GM19351 (cell line): ENCODE data around the gene TMEM72.

Experiments
- ATAC-seq: cut with Tn5 transposase; IDR thresholded peaks from one replicate; pipeline ENCODE4 v1.9.1; 2021; ENCODE audit warnings: mild to moderate bottlenecking, moderate library complexity; ENCODE audit not compliant: unreplicated experiment

TMEM72 gene

GRCh38 chr10:44977287-44978212, 66.4 kb downstream of the TMEM72 start:
- no peak for ATAC-seq

DNA sequence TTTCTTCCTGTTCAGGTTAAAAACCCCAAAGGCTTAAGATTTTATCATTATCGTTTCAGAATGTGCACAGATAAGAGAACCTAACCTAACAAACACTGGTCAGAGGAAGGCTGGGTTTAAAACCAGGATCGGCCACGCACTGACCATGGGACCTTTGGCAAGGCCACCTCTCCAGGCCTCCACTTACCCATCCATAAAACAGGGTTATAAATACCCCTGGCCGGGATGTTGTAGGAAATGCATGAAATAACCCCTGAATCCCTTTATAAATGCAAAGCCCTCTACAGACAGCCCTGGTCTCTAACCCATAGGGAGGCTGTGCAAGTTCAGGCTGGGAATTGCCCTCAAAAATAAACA, 67.1 kb downstream of the TMEM72 start:
- ATAC-seq, result no peak

DNA sequence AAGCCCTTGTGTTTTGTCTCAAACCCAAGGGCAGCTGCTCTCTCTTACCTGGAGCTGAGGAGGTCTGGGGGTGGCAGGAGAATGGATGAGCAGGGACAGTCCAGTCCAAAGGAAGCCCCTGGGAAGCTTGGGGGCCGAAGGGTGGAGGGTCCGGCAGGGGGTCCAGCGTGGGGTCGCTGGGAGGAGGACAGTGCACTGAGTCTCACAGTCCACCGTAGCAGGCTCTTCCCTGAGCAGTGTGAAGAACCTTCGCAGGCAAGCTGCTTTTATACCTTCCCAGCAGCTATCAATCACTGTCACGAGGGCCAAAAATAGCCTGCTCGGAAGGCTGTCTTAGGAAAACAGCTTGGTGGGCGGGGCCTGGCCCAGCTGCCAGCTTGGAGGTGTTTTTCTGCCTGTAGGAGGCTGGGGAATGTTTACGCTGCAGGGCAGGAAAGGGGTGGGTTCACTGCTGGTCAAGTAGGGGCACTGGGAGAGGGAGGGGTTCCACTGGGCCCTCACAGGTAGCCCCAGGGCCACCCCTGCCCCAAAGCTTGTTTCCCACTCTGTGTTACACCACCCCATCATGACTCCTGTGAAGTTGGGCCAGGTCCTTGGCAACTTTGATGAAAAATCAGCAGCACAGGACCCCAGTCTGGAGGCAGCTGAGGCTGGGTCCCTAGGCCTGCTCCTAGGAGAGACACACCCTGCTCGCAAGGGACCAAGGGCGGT, 67.6 kb downstream of the TMEM72 start, which contains the start of gene DEPP1:
Gene DEPP1, minus strand, starts transcription at position 240 of the 711 bp plus-strand sequence. CDS start 779 bp downstream, outside the sequence.
- ATAC-seq, result no peak

- ATAC-seq, result no peak
Observed at GRCh38 chr10:44979281-44980191, 68.4 kb downstream of the TMEM72 start.

DNA sequence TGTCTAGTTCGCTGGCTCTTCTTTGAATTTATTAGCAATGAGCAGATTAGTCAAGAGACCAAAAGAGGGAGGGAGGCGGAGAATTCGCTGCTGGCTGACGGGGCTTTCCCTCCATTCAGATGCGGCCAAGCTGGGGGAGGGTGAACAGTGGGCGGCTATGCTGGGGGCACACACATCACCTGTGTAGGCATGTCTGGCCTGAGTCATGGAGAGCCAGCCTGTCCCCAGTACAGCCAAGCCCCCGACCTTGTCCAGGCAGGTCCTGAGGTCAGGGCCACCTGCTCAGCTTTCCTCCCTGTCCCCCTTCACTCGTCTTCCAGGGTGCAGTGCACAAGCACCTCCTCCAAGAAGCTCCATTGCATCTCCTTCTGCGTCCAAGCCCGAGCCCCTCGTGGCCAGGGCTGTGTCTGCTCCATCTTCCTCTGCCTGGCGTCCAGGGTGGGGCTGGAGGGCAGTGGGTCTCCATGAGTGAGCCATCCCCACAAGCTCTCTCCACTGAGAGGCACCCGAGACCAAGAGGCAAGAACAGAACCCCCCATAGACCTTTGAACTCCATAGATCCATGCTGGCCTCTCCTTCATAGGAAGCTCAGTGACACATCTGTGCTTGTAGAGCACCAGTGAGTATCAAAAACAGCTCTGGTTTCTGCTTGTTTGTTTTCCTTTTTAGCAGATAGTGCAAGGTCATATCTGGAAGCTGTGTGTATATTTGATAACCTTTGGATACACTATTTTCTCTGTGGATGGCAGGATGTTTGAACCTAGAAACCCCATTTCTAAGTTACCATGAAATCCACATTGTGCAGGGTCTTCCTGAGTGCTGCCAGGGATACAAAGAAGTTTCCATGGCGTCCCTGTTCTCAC, 69.4 kb downstream of the TMEM72 start:
- ATAC-seq, result no peak

DNA sequence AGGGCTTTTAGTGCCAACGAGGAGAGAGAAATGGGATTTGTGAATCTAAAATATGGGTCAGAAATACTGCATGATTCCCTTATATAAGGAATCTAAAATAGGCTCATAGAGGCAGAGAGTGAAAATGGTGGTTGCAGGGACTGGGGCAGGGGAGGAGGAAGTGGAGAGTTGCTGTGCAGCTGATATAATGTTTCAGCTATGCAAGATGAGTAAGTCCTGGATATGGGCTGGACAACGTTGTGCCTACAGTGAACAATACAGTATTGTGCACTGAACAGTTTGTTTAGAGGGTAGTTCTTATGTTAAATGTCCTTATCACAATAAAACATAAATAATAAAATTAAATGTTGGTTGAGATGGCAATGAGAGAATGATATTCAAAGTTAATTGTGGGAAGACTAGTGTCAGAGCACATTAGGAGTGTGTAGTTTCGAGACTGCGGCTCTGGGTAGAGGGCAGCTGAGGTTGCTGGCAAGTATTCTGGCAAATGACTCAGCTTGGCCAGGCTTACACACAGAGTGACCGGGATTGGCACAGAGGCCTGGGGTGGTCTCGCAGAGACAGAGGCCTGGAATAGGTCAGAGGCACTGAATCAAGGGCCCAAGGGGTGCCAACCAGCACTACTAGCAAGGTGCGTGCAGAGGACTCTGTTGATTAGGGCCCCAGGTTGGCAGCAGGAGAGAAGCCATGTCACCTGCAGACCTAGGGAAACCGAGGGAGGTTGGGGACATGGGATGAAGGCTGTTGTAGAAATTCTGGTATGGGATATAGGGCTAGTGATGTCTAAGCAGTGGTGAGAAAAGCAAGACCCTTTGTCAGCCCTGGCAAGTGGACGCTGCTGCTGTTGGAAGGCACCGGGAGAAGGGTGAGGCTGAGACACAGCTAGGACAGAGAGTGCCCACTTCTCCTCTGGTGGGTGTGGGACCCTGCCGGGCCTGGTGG, 70.3 kb downstream of the TMEM72 start:
- ATAC-seq, result peak; percentile 81

GRCh38 chr10:44982114-44982460, 71.0 kb downstream of the TMEM72 start:
- no peak for ATAC-seq

- no peak for ATAC-seq
Observed at GRCh38 chr10:44982496-44982895, 71.4 kb downstream of the TMEM72 start.

DNA sequence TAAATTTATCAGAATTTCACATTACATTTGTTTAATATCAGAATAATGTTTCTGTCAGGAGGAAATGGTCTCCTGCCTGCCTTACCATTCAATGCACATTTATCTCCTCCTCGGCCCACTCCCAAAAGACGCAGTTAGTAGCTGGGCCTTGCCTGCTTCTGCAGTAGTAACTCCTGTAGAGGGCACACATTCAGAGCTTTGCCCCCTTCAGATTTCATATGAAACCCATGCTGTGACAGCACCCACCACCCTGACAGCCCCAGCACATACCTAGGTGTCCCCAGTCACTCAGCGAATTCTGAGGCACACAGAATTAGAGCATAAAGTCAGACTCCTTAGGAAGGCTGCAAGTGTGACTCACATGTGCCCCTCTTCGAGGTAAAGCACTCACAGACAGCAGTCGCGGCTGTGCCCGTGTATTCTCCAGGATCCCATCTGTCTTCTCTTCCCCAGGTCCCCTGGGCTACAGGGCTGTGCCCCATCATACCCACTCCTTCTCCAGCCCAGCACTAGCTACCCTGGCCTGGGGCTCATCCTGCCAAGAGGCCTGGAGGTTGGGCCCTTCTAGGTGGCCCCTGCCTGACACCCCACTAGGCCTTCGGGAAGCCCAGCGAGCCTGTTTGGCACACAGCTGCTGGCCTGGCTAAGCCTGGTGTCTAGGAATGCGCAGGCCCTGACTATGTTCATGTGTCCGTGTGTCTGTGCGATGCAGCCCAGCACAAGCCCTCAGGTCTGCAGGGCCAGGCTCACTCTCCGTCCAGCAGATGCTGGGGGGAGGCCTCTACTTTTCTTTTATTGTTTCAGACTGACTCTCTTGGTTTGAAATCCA, 72.1 kb downstream of the TMEM72 start:
- no peak for ATAC-seq

DNA sequence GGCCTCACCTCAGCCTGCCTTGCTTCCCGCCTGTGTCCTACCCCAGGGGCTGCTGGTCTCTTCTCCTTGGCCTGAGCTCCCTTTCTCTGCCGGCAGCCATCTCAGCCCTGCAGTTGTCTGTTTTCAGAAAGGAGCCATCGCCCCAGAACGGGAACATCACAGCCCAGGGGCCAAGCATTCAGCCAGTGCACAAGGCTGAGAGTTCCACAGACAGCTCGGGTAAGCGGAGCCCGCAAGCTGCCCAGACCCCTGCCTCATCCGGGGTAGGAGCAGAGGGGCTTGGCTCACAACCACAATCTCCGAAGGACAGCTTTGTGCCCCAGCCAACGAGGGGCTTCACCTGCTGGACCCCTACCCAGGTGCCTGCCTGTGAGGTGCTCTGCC, 72.8 kb downstream of the TMEM72 start:
- ATAC-seq, result no peak

GRCh38 chr10:44984671-44985101, 73.5 kb downstream of the TMEM72 start:
- no peak for ATAC-seq

DNA sequence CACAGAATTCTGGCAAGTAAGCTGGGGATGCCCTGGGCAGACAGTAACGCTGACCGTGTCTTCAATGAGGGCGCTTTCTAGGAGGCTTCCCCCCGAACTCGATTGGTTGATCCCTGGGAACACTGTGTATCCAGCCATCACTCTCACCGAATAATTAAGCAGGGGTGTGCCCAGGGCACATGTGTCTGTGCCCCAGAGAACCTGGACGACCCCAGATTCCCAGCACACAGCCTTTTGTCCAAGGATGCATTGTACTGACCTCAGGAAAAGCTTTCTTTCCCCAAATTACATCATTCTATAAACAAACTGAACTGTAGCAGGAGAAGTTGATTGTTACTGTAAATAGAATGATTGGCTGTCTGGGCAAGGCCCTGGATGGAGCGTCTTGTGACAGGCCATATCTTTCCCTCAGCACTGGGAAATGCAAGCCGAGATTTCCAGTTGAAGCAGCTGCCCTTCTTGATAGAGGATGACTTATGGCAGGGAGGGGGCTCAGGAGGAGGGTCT, 74.1 kb downstream of the TMEM72 start:
- no peak for ATAC-seq

GRCh38 chr10:44986179-44986578, 75.0 kb downstream of the TMEM72 start:
- no peak for ATAC-seq
